Activated T-helper 17 cell treated with anti-CD3 and anti-CD28 coated beads, Interleukin-2, amount 50 U/mL, for 72 hours (primary cell): ENCODE measurements around the gene ASB11. TPM values are rescaled to one million over a fixed set of nuclear protein-coding genes. Genes with fewer than 3 reads are reported as not detected.
"Not testable (repeated sequence)": the region's sequence is repeated elsewhere in the genome, so short reads cannot be mapped to it uniquely, and the experiment has no call there.

Experiments
- ATAC-seq: fragments of 150-1000 bp; cut with Tn5 transposase; replicated peaks from 2 replicates; pipeline ENCODE4 v1.10.0; 2021; ENCODE audit warnings: mild to moderate bottlenecking, moderate library complexity
- H3K27ac Mint-ChIP-seq: one replicate; pipeline ENCODE4 v1.8.0; 2022; ENCODE audit warnings: mixed read lengths
- H3K27me3 Mint-ChIP-seq: one replicate; pipeline ENCODE4 v1.8.0; 2022; ENCODE audit warnings: mixed read lengths
- H3K36me3 Mint-ChIP-seq: one replicate; pipeline ENCODE4 v1.8.0; 2022; ENCODE audit warnings: low read depth, mild to moderate bottlenecking, mixed read lengths
- H3K4me1 Mint-ChIP-seq: one replicate; pipeline ENCODE4 v1.8.0; 2022; ENCODE audit warnings: mixed read lengths
- H3K4me3 Mint-ChIP-seq: one replicate; pipeline ENCODE4 v1.8.0; 2022; ENCODE audit warnings: mild to moderate bottlenecking, mixed read lengths
- H3K9me3 Mint-ChIP-seq: one replicate; pipeline ENCODE4 v1.8.0; 2022; ENCODE audit warnings: mixed read lengths
- total RNA-seq, 2 donors: library from RNA; stranded (reverse); gene quantifications; one replicate each; pipeline ENCODE4 v1.2.3, GENCODE V29; 2022

Gene ASB11
- total RNA-seq, 2 donors from 2014 or later = not detected

GRCh38 chrX:15274946-15275345 lies 40.5 kb downstream of the ASB11 start:
- Mint-ChIP-seq H3K4me1 (no peaks in the 10 kb centered on the region), H3K36me3 (no peaks in the 10 kb centered on the region), H3K9me3 (no peaks in the 10 kb centered on the region), H3K4me3 (no peak overlapping the region), H3K27me3 (no peaks in the 10 kb centered on the region), H3K27ac (no peak overlapping the region)
- ATAC-seq = no peak

- not testable (repeated sequence) for H3K27ac Mint-ChIP-seq, H3K36me3 Mint-ChIP-seq, H3K4me3 Mint-ChIP-seq, ATAC-seq, H3K9me3 Mint-ChIP-seq, H3K27me3 Mint-ChIP-seq, H3K4me1 Mint-ChIP-seq
Measured at GRCh38 chrX:15273275-15273674, 42.2 kb downstream of the ASB11 start.

GRCh38 chrX:15271757-15272156 lies 43.7 kb downstream of the ASB11 start:
- Mint-ChIP-seq H3K4me3 (no peak overlapping the region), H3K4me1 (no peaks in the 10 kb centered on the region), H3K27ac (no peak overlapping the region), H3K36me3 (no peaks in the 10 kb centered on the region), H3K27me3 (no peaks in the 10 kb centered on the region), H3K9me3 (no peaks in the 10 kb centered on the region)
- ATAC-seq = no peak

- Mint-ChIP-seq H3K4me3 (peak within 1 kb of the TSS; percentile 62), H3K9me3 (no peaks in the 10 kb centered on the region), H3K4me1 (no peaks in the 10 kb centered on the region), H3K27ac (no peak within 1 kb of the TSS), H3K36me3 (no peaks in the 10 kb centered on the region), H3K27me3 (no peaks in the 10 kb centered on the region)
- ATAC-seq = peak; percentile 73
Measured at GRCh38 chrX:15269618-15270521, 45.6 kb downstream of the ASB11 start, which contains the start of gene ASB9. TSS of gene ASB9 (minus strand) at chrX:15270083. CDS start at chrX:15269874, 209 bp downstream.

- no peak for ATAC-seq
- H3K36me3 Mint-ChIP-seq = no peaks in the 10 kb centered on the region
- H3K27ac Mint-ChIP-seq = no peak overlapping the region
- H3K4me1 Mint-ChIP-seq = no peaks in the 10 kb centered on the region
- no peaks in the 10 kb centered on the region for H3K27me3 Mint-ChIP-seq
- no peaks in the 10 kb centered on the region for H3K9me3 Mint-ChIP-seq
- no peak overlapping the region for H3K4me3 Mint-ChIP-seq
Measured at GRCh38 chrX:15269120-15269519, 46.3 kb downstream of the ASB11 start.

- H3K36me3 Mint-ChIP-seq = no peaks in the 10 kb centered on the region
- no peaks in the 10 kb centered on the region for H3K4me1 Mint-ChIP-seq
- H3K4me3 Mint-ChIP-seq = no peak overlapping the region
- H3K9me3 Mint-ChIP-seq = no peaks in the 10 kb centered on the region
- H3K27ac Mint-ChIP-seq = no peak overlapping the region
- no peaks in the 10 kb centered on the region for H3K27me3 Mint-ChIP-seq
- ATAC-seq = no peak
Measured at GRCh38 chrX:15254852-15255251, 60.6 kb downstream of the ASB11 start.

- no peak overlapping the region for H3K4me3 Mint-ChIP-seq
- no peaks in the 10 kb centered on the region for H3K9me3 Mint-ChIP-seq
- no peaks in the 10 kb centered on the region for H3K27me3 Mint-ChIP-seq
- H3K27ac Mint-ChIP-seq = no peak overlapping the region
- no peaks in the 10 kb centered on the region for H3K4me1 Mint-ChIP-seq
- ATAC-seq = peak; percentile 6
- H3K36me3 Mint-ChIP-seq = no peaks in the 10 kb centered on the region
Measured at GRCh38 chrX:15245896-15246295, 69.5 kb downstream of the ASB11 start.

GRCh38 chrX:15244421-15244820 lies 71.0 kb downstream of the ASB11 start:
- Mint-ChIP-seq H3K4me1 (no peaks in the 10 kb centered on the region), H3K9me3 (no peaks in the 10 kb centered on the region), H3K4me3 (no peak overlapping the region), H3K27ac (no peak overlapping the region), H3K27me3 (no peaks in the 10 kb centered on the region), H3K36me3 (no peaks in the 10 kb centered on the region)
- ATAC-seq = no peak

GRCh38 chrX:15242899-15243555 lies 72.4 kb downstream of the ASB11 start:
- H3K27ac Mint-ChIP-seq = no peak overlapping the region
- H3K27me3 Mint-ChIP-seq = no peaks in the 10 kb centered on the region
- H3K4me3 Mint-ChIP-seq = no peak overlapping the region
- no peaks in the 10 kb centered on the region for H3K9me3 Mint-ChIP-seq
- no peaks in the 10 kb centered on the region for H3K4me1 Mint-ChIP-seq
- no peaks in the 10 kb centered on the region for H3K36me3 Mint-ChIP-seq
- no peak for ATAC-seq

GRCh38 chrX:15241301-15241700 lies 74.1 kb downstream of the ASB11 start:
- no peaks in the 10 kb centered on the region for H3K9me3 Mint-ChIP-seq
- H3K4me1 Mint-ChIP-seq = no peaks in the 10 kb centered on the region
- H3K36me3 Mint-ChIP-seq = no peaks in the 10 kb centered on the region
- peaks cover 4% of the 10 kb centered on the region for H3K27me3 Mint-ChIP-seq
- no peak overlapping the region for H3K4me3 Mint-ChIP-seq
- no peak overlapping the region for H3K27ac Mint-ChIP-seq
- no peak for ATAC-seq

- Mint-ChIP-seq H3K4me1 (no peaks in the 10 kb centered on the region), H3K9me3 (no peaks in the 10 kb centered on the region), H3K27me3 (peaks cover 4% of the 10 kb centered on the region), H3K27ac (no peak overlapping the region), H3K36me3 (no peaks in the 10 kb centered on the region), H3K4me3 (no peak overlapping the region)
- ATAC-seq = no peak
Measured at GRCh38 chrX:15240414-15240813, 75.0 kb downstream of the ASB11 start.

- Mint-ChIP-seq H3K27ac (no peak overlapping the region), H3K4me1 (no peaks in the 10 kb centered on the region), H3K27me3 (peaks cover 4% of the 10 kb centered on the region), H3K36me3 (no peaks in the 10 kb centered on the region), H3K9me3 (no peaks in the 10 kb centered on the region), H3K4me3 (no peak overlapping the region)
- ATAC-seq = no peak
Measured at GRCh38 chrX:15236146-15236545, 79.3 kb downstream of the ASB11 start.

GRCh38 chrX:15235001-15235400 lies 80.4 kb downstream of the ASB11 start:
- Mint-ChIP-seq H3K4me3 (no peak overlapping the region), H3K27ac (no peak overlapping the region), H3K9me3 (no peaks in the 10 kb centered on the region), H3K36me3 (no peaks in the 10 kb centered on the region), H3K4me1 (no peaks in the 10 kb centered on the region), H3K27me3 (peaks cover 4% of the 10 kb centered on the region)
- no peak for ATAC-seq

- H3K4me3 Mint-ChIP-seq = no peak overlapping the region
- H3K4me1 Mint-ChIP-seq = no peaks in the 10 kb centered on the region
- H3K27ac Mint-ChIP-seq = no peak overlapping the region
- H3K9me3 Mint-ChIP-seq = no peaks in the 10 kb centered on the region
- peaks cover 4% of the 10 kb centered on the region for H3K27me3 Mint-ChIP-seq
- no peaks in the 10 kb centered on the region for H3K36me3 Mint-ChIP-seq
- peak; percentile 56 for ATAC-seq
Measured at GRCh38 chrX:15233416-15234015, 81.9 kb downstream of the ASB11 start.
